GM18867 (cell line): Measurements from ENCODE around the gene ABHD14A.

Experiments used
- ATAC-seq: cut with Tn5 transposase; IDR thresholded peaks from one replicate; pipeline ENCODE4 v1.9.1; 2021; ENCODE audit warnings: mild to moderate bottlenecking, moderate library complexity; ENCODE audit not compliant: unreplicated experiment

The ABHD14A gene

DNA sequence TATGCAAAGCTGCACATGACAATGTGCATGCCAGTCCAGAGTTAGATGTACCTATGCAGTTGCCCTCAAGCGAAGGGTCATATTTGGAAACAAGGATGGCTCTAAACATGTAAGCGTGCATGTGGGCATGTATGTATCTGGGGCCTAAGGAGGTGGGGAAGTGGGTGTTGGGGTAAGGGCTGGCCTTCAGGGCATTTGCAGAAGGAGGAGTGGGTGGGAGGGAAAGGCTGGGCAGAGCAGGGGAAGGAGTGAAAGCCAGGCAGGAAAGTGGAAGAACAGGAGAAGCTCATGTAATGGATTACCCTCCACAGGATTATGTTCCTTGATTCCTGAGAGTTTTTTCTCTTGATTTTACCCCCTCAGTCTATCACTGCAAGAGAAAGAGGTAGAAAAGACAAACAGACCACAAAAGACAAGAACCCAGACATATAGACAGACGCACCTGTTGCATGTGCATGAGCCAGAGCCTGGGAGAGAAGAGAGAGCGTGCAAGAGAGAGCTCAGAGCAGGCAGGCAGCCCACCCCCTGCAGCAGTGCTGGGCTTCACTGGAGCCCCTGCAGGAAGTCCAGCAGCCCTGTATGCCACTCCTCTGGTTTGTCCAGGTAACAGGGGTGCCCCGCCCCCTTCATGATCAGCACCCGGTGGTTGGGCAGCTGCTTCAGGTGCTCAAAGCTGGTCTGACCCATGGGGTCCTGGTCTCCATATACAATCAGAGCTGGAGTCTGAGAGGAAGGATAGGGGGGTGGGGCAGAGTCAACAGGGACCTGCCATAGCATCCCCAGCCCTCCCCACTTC, 5.8 kb upstream of the ABHD14A start:
- no peak for ATAC-seq

DNA sequence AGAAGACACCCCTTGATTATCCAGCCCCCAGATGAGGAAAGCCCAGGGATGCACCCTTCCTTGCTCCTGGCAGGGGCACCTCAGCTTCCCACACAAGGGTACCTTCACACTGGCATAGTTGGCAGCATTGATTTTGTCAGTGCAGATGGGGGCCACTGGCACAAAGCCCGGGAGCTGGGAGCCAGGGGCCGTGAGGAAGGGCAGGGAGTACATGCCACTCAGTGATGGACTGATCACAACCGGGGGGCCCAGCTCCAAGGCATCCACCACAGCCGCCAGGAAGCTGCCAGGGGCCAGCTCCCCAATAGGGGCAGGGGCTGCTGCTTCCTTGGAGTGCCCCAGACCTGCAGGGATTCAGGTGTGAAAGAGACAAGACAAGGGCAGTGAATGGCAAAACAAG, 5.0 kb upstream of the ABHD14A start:
- ATAC-seq, result no peak

DNA sequence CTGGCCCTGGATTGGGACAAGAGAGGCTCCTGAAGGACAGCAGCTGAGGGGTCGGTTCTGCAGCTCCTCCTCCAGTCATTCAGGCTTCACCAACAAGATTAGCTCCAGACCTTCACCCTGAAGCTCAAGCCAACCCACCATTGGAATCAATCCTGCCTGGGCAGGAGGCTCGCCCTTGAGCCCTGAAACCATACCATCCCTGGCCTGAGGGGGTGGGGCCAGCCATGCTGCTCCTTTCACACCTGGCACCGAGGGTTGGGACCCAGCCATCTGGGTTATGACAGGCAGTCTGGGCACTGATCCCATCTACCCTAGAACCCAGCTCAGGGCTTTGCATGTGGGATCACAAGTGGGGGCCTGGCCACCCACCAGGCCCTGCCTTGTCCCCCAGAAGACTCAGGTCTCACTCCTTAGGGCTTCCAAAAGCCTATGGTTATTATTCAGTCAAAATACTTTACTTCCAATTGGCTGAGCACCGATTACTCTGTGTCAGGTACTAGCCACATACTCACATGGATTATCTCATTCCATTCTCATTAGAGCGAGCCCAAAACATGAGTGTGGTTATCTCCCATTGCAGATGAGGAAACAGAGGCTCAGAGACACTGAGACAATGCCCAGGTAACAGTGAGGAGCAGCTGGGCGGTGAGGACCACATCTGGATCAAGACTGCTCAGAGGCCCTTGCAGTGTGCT, 4.1 kb upstream of the ABHD14A start:
- no peak for ATAC-seq

DNA sequence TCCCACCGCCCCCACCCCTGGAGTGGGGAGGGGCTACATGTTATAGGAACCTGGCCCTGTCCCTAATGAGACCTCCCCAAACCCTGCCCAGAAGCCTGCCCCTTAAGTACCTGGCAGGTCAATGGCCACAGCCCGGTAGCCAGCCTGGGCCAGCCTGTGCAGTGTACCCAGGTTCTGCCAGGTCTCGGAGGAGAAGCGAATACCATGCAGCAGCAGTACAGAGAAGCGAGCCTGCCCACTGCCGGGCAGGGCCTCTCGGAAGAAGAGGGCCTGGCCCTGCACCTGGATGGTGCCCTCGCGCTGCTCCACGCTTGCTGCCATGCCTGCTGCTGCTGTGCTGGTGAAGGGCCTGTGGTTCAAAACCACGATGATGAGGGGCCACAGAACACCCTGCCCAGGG, 3.5 kb upstream of the ABHD14A start:
- ATAC-seq, result no peak

DNA sequence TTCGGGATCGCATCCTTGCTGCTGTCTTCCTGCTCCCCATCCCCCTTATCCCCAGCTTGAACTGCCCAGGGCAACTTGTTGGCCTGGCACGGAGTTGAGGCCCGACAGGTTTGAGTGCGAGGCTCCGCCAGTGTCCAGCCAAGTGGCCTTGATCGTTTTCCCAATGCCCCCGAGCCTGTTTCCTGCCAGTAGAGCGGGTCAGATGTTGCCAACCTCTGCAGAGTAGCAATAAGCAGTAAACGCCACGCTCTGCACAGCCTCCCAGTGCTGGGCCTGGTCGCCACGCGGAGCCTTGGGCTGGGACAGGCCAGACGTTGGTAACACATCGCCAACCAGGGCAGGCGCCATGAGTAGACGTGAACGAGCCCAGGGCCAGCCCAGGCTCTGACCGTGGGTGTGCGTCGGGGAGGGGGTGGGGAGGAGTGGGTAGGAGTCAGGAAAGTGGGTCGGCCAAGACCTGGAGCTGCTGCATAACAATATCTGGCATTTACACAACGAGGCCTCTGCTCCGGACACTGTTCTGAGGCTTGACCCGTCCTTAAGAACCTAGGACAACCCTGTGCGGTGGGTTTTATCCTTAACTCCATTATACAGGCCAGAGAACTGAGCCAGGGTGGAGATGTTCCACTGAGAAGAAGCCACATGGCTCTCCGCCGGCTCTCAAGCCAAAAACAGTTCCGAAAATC, 444 bp upstream of the ABHD14A start:
- peak; percentile 12 for ATAC-seq

DNA sequence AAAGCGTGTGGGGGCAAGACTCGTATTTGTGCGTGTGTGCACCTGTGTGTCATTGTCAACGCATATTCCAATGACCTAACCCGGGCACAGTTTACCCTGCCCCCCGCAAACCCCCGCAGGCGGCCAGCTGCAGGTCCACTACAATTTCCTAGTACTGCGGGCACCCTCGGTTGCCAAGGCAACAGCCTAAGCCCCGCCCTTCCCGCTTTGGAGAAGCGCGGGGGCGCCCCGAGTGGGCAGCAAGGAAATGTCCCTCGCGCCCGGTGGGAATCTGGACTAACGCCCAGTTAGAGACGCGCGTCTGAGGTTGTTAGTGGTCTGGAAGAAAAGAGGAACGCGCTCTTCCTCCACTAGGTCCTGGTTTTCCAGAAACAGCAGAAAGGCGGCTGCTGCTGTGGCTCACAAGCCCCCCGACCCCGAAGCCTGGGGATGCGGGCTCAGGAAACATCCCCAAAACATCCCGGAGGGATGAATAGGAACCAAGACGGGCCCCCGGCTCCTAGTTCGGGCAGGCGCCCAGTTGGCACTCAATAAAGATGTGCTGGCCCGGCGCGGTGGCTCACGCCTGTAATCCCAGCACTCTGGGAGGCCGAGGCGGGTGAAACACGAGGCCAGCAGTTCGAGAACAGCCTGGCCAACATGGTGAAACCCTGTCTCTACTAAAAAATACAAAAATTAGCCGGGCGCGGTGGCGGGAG, 1.1 kb downstream of the ABHD14A start:
- ATAC-seq, result no peak

DNA sequence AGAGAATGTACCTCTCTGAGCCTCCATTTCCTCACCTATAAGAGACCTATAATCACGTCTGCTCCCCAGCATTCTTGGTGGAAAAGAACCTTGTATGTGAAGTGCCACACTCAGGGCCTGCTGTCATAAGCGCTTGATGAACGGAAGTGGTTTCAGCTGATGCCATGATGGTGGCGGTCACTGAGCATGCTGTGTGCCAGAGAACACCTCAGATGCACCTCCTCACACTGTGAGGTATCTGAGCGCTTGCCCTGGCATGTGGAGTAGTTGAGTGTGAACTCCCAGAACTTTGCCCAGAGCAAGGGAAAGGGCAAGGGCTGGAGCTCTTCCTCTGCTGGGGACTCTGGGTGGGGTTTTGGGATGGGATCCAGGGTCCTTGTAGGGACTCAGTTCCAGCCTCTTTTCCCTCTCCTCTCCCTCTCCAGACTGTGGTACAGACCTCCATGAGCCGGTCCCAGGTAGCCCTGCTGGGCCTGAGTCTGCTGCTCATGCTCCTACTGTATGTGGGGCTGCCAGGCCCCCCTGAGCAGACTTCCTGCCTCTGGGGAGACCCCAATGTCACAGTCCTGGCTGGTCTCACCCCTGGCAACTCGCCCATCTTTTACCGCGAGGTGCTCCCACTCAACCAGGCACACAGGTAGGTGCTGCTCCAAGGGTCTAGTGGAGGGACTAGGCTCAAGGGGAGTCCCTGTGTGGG, 2.7 kb downstream of the ABHD14A start:
- no peak for ATAC-seq

DNA sequence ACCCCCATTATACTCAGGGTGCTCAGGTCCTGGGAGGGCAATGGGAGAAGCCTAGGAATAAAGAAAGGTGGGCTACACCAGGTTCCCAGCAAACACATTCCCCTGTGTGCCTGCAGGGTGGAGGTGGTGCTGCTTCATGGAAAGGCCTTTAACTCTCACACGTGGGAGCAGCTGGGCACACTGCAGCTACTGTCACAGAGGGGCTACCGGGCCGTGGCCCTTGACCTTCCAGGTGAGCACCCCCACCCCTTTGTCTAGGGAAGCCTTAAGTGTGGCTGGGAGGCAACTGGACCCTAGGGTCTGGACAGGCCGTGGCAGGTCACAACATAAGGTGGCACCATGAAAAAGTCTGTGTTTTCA, 3.3 kb downstream of the ABHD14A start:
- no peak for ATAC-seq

DNA sequence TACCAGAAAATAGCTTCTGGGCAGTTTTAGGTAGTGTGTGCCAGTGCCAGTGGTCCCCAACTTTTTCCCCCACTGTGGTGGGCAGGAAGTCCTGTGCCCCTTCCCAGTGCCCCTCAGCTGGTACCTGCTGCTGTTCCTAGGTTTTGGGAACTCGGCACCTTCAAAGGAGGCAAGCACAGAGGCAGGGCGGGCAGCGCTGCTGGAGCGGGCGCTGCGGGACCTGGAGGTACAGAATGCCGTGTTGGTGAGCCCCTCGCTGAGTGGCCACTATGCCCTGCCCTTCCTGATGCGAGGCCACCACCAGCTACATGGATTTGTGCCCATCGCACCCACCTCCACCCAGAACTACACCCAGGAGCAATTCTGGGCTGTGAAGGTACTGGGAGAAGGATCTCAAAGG, 5.4 kb downstream of the ABHD14A start:
- no peak for ATAC-seq

DNA sequence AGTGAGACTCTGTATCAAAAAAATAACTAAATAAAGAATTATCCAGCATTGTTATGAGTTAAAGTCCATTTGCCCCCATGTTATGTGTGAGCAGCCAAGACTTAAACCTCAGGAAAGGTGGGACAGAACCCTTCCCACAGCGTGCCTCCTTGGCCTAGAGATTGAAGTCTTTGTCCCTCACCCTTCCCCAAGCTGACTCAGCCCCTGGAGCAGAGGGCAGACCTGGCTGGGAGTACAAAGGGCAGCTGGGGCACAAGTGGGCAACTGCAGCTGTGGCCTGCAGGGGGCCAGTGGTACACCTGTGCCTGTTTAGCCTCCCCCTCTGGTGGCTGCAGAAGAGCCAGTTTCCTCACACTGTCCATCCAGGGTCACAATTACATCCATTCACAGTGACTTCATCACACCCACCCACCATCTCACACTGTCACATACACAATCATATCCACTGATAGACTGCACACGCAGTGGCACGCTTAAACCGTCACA, 7.5 kb downstream of the ABHD14A start:
- peak; percentile 46 for ATAC-seq

DNA sequence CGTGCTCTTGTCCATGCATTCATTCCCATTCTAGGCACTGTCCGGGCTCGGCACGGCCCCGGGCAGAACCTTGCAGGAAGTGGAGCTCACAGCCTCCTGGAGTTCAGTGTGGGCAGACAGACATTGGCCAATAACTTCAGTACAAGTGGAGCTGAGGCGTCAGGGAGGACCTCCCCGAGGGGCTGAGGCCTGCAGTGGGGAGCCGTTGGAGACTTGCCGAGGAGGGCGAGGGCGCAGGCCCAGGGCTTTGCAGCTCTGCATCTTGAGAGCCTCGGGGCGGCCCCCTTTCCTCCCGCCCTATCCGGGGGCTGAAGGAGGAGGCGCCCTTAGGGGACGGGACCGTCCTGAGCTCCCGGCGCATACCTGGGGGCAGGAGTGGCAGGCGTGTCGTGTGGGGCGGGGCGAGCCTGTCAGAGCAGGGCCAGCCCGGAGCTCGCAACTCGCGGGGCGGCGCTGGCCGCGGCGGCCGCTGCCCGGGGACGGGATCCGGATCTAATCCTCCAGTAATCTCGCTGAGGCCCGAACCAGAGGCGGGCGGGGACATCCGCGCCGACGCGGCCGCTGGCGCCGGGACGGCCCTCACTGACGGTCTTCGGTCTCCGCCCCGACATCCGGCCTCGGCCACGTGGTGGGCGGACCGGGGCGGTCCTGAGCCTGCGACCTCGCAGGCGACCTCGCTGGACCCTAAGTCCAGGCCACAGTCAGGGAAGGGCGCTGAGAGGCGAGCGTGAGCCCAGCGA, 8.1 kb downstream of the ABHD14A start, which contains the start of gene ACY1:
Gene ACY1, plus strand, starts transcription at position 698 of the 740 bp plus-strand sequence. CDS start 530 bp downstream, outside the sequence.
- peak; percentile 78 for ATAC-seq

DNA sequence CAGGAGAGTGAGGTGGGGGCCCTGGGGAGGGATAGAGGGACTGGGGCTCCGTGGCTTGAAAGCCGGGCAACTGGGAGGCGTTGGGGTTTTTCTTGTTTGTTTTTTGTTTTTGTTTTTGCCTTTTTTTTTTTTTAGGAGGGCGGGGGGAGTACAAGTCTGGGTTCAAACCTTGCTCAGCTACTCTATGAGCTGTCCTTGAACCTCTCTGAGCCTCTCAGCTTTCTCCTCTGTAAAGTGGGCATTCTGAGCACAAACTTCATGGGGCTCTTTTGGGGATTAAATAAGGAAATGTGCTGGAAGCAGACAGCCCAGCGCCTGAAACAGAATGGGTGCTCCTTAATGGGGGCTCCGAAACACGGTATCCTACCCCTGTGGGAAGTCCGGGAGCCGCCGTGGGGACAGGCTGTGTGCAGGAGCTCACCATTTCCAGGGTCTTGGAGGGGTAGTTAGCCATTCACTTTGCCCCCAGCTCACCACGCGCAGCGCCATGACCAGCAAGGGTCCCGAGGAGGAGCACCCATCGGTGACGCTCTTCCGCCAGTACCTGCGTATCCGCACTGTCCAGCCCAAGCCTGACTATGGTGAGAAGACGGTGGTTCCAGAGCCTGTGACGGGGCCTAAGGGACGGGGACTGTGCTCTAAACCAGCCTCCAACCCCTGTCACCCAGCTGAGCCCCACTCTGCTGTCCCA, 8.9 kb downstream of the ABHD14A start:
- ATAC-seq, result no peak

DNA sequence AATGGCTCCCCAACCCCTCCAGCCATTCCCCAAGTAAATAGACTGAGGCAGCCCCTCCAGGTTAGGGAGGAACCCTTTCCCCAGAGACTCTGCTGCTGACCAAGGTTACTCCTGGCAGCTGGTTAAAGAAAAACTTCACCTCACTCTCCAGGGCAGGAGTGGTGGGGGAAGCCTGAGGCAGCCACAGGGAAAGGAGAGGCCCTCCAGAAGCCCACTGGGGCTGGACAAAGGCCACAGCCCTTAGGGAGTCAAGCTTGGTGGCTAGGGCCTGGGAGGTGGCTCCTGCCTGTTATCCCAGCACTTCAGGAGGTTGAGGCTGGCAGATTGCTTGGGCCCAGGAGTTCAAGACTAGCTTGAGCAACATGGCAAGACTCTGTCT, 9.4 kb downstream of the ABHD14A start:
- ATAC-seq, result no peak

DNA sequence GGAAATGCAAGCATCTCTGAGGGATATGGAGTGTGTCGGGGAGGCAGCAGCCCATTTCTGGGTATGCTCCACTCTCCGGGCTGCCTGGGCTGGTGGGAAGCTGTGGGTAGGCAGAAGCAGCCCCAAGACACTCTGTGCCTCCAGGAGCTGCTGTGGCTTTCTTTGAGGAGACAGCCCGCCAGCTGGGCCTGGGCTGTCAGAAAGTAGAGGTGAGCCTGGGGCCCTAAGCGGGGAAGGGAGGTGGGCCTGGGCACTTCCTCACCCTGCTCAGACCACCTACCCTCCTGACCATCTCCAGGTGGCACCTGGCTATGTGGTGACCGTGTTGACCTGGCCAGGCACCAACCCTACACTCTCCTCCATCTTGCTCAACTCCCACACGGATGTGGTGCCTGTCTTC, 10.2 kb downstream of the ABHD14A start:
- ATAC-seq, result no peak

DNA sequence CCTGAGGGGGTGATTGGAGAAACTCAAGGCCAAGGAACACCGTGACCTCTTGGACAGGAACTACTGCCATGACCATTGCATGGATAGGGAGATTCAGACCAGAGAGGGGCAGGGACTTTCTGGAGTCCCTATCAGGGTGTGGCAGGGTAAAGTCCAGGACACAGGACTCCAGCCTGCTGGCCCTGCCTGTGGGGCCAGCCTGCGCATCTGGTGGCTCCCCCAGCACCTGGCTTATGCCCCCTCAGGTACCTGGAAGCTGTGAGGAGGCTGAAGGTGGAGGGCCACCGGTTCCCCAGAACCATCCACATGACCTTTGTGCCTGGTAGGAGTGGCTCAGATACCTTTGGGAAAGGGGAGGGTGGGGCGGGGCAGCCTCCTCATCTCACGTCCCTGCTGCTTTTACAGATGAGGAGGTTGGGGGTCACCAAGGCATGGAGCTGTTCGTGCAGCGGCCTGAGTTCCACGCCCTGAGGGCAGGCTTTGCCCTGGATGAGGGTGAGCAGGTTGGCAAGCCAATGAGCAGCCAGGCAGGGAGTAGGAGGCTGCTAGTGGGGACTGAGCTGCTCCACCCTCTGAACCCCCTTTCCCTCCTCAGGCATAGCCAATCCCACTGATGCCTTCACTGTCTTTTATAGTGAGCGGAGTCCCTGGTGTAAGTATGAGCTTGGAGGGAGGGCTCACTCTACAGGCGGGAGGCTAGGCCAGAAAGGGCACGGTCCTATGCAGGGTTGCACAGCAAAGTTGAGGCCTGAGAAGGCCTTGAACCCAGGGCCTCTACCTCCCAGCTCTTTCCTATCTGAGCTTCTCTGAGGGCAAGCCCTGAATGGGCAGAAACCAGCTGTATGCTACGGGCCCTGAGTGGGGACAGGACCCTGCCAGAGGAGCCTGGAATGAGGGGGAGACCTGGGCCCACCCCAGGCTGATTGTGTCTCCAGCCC, 11.4 kb downstream of the ABHD14A start:
- ATAC-seq, result no peak

DNA sequence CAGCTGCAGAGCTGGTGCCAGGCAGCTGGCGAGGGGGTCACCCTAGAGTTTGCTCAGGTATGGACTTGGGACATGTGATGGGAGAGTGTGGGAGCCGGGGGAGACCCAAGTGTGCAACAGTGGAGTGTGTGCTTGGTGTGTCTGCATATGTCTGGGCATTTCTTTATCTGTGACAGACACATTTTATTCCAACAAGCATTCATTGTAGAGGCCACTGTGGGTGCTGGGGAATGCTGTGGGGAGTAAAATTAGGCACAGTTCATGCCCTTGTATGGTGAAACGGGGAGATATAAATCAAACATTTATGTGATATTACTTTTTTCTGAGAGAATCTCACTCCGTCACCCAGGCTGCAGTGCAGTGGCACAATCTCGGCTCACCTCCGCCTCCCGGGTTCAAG, 12.7 kb downstream of the ABHD14A start:
- no peak for ATAC-seq

DNA sequence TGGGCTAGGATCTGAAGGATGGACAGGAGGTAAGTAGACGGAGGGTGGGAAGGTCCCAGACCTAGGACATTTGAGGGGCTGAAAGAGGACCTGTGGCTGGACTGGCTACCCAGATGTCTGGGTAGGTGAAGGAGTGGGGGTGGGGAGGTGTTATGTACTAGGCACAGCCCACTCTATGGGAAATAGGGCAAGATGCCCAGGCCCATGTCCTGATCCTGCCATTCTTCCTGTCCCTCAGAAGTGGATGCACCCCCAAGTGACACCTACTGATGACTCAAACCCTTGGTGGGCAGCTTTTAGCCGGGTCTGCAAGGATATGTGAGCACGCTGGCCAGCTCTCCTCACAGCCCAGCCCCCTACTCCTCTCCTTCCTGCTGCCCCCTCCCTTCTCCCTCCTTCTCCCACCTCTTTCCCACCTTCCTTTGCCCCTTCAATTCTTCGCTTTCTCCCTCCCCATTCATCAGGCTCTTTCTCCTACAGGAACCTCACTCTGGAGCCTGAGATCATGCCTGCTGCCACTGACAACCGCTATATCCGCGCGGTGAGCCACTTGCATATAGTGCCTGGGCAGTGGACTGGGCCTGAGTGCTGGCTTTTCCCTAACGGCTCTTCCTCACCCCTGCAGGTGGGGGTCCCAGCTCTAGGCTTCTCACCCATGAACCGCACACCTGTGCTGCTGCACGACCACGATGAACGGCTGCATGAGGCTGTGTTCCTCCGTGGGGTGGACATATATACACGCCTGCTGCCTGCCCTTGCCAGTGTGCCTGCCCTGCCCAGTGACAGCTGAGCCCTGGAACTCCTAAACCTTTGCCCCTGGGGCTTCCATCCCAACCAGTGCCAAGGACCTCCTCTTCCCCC, 13.7 kb downstream of the ABHD14A start:
- no peak for ATAC-seq
